MCF 10A (cell line): Measurements from ENCODE around the gene TNFAIP8. TPM values are rescaled to one million over a fixed set of nuclear protein-coding genes. Genes with fewer than 3 reads are reported as not detected.
A peak's percentile ranks its signal among the peaks of the same experiment; 100 is the strongest.

ENCODE experiments used
- BruUV-seq: library from RNA; stranded (reverse); fragments of 400-500 nt; replicated peaks from 2 replicates; lab custom pipeline; 2021; lab: Mats Ljungman, UMichigan
- CTCF ChIA-PET: fragments of 300-600 bp; sonication (Branson Sonifier 250); formaldehyde crosslinking; extraction: SDS; loops from one replicate; lab custom pipeline; 2021; ENCODE audit warnings: antibody characterized with exemption, inconsistent platforms; lab: Yijun Ruan, JAX
- POLR2A ChIA-PET: fragments of 300-600, 350-650 bp; sonication (Branson Sonifier 250); formaldehyde crosslinking; extraction: SDS; loops from one replicate; lab custom pipeline; 2020; ENCODE audit warnings: antibody characterized with exemption, inconsistent platforms; lab: Yijun Ruan, JAX
- DNase-seq: peaks from one replicate; pipeline ENCODE4 v3.0.0-alpha.2; 2018; ENCODE audit not compliant: unreplicated experiment
- H3K27ac Mint-ChIP-seq: one replicate; pipeline ENCODE4 v1.8.0; 2022; ENCODE audit warnings: mild to moderate bottlenecking, low read depth, mixed read lengths; ENCODE audit not compliant: unreplicated experiment
- H3K27me3 Mint-ChIP-seq: one replicate; pipeline ENCODE4 v1.8.0; 2022; ENCODE audit warnings: mixed read lengths; ENCODE audit not compliant: insufficient read depth, unreplicated experiment
- H3K36me3 Mint-ChIP-seq: one replicate; pipeline ENCODE4 v1.8.0; 2022; ENCODE audit warnings: mild to moderate bottlenecking, moderate library complexity, mixed read lengths; ENCODE audit not compliant: insufficient read depth, unreplicated experiment
- H3K4me1 Mint-ChIP-seq: one replicate; pipeline ENCODE4 v1.8.0; 2022; ENCODE audit warnings: mixed read lengths; ENCODE audit not compliant: insufficient read depth, unreplicated experiment
- H3K4me3 Mint-ChIP-seq: one replicate; pipeline ENCODE4 v1.8.0; 2022; ENCODE audit warnings: mild to moderate bottlenecking, moderate library complexity, mixed read lengths; ENCODE audit not compliant: unreplicated experiment
- H3K9me3 Mint-ChIP-seq: one replicate; pipeline ENCODE4 v1.8.0; 2022; ENCODE audit warnings: mixed read lengths; ENCODE audit not compliant: unreplicated experiment
- intact Hi-C: fragments of 100-400 bp; cut with micrococcal nuclease; formaldehyde crosslinking; loops from 2 replicates; pipeline ENCODE4 v1.14.1; 2022
- total RNA-seq: library from RNA; stranded (reverse); gene quantifications from 2 replicates; pipeline ENCODE4 v1.2.3, GENCODE V29; 2022
- TF ChIP-seq, protein P1 (sequence below): fragments of 200-600 bp; IDR thresholded peaks from one replicate; pipeline ENCODE4 v1.8.0; 2022; ENCODE audit warnings: antibody characterized with exemption, mild to moderate bottlenecking; ENCODE audit not compliant: unreplicated experiment

The TNFAIP8 gene
- total RNA-seq, 1 experiment from 2014 or later: 16.2 TPM

DNA sequence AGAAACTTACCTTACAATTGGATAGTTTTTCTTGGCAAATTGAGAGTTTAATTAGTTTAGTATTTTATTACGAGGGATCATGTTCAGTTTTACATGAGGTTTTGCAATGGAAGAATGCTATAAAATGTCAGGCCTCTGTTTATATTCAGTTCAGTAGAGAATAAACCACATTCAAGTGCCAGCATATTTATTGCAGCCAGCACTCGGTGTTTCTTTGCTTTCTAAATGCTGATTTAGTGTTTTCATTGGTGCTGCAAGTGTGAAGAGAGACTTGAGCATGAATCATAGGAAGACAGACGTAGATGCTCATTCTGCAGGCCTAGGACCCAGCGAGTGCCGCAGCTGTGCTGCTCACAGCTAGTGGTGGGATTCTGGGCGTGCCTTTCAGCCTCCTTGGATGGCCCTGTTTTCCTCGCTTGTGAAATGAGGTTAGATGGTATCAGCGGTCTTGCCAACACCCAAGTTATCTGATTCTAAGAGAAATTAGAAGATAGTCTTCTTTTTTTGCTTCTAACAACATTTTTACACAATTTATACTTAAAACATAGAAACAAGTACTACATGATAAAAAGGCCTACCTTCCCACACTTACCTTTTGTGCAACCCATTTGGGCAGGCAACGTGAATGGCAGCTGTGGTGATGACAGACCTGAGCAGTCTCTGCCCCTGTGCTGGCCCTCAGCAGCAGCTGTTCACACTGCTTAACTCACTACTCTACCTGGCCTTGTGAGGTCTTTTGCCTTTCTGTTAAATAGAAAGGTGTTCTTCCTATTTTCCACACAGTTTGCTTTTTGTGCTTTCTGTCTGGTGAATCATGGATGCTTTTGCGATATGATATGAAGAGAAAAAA is 26.8 kb upstream of the TNFAIP8 start:
- Mint-ChIP-seq H3K36me3 (peaks cover 10% of the 10 kb centered on the region), H3K9me3 (no peaks in the 10 kb centered on the region), H3K4me1 (peaks cover 55% of the 10 kb centered on the region), H3K27ac (peak overlapping the region; percentile 65), H3K27me3 (no peaks in the 10 kb centered on the region), H3K4me3 (no peak overlapping the region)
- BruUV-seq: no TSS peak
- TF ChIP-seq, protein P1, sequence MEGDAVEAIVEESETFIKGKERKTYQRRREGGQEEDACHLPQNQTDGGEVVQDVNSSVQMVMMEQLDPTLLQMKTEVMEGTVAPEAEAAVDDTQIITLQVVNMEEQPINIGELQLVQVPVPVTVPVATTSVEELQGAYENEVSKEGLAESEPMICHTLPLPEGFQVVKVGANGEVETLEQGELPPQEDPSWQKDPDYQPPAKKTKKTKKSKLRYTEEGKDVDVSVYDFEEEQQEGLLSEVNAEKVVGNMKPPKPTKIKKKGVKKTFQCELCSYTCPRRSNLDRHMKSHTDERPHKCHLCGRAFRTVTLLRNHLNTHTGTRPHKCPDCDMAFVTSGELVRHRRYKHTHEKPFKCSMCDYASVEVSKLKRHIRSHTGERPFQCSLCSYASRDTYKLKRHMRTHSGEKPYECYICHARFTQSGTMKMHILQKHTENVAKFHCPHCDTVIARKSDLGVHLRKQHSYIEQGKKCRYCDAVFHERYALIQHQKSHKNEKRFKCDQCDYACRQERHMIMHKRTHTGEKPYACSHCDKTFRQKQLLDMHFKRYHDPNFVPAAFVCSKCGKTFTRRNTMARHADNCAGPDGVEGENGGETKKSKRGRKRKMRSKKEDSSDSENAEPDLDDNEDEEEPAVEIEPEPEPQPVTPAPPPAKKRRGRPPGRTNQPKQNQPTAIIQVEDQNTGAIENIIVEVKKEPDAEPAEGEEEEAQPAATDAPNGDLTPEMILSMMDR: no peak
- peak; percentile 54 for DNase-seq
- POLR2A ChIA-PET: interaction anchor here (0.8 to 22.9 kb wide), 7 partner anchors 25 to 82 kb away, joined by 3 to 385 read pairs (median 5); partner anchors contain the start of gene TNFAIP8
- intact Hi-C loops: no loop called here
- CTCF ChIA-PET: interaction anchor here (0.5 to 13.7 kb wide), 10 partner anchors 13 to 341 kb away, joined by 3 to 253 read pairs (median 5); partner anchors contain the start of genes DTWD2 and TNFAIP8

DNA sequence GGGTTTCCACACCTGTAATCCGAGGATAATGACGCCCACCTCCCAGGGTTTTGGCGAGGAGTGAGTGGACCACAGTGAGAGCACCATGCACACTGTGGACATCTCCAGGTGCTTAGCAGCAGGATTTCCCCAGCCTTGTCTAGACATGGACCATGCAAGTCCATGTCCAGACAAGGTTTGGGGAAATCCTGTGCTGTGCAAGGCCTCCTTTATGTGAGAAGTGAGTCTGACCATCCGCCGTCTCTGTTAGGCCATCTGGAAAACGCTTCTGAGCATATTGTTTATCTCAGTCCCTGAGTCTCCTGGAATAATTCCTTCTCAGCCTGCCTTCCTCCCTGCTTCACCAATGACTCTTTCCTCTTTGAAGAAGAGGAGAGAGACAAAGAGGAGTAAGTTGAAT is 26.2 kb upstream of the TNFAIP8 start:
- intact Hi-C loops: loop anchor here (10.0 kb wide), 1 partner anchor 145 kb away; no protein-coding TSS in a partner anchor
- POLR2A ChIA-PET: interaction anchor here (1.1 to 22.9 kb wide), 5 partner anchors 26 to 82 kb away, joined by 3 to 385 read pairs (median 8); partner anchors contain the start of gene TNFAIP8
- CTCF ChIA-PET: interaction anchor here (0.5 to 13.7 kb wide), 10 partner anchors 13 to 342 kb away, joined by 3 to 253 read pairs (median 4); partner anchors contain the start of genes DTWD2 and TNFAIP8
- no peak overlapping the region for H3K4me3 Mint-ChIP-seq
- H3K9me3 Mint-ChIP-seq: no peaks in the 10 kb centered on the region
- peaks cover 55% of the 10 kb centered on the region for H3K4me1 Mint-ChIP-seq
- peaks cover 10% of the 10 kb centered on the region for H3K36me3 Mint-ChIP-seq
- H3K27ac Mint-ChIP-seq: no peak overlapping the region
- BruUV-seq: no TSS peak
- no peaks in the 10 kb centered on the region for H3K27me3 Mint-ChIP-seq
- TF ChIP-seq, protein P1: no peak
- DNase-seq: no peak

DNA sequence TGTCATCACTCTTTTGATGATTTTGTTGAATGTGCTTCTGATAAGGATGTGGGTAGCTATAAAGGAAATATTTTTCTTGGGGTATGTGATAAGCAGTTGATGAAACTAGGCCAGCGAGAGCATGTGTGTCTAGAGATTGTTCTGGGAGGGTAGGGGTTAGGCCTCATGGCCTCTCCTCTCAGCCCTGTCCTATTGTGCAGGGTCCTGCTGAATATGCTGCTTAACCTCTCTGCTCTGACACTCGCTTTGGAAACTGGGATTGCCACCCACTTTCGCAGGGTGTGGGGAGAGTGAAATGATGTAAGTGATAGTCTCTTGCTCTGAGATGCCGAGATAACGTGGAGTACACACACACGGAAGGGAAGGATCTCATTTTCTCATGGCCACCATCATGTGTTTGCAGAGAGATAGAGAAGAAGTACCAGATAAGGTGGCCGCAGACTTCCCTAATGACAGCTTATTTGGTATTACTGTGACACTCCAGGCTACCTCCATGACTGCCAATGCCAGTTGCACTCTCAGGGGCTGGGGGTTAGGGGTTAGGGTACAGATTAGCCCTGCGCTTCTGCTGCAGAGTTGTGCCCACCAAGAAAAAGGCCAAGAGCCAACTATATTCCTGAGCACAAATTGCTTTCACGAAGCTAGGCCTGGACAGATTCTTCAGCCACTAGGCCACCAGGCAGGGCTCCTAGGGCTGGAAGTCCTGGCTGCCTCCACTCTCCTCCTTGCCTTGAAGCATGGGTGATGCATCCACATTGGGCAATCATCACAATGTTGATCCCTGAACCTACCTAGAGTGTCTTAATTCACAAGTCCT is 25.2 kb upstream of the TNFAIP8 start:
- no peak overlapping the region for H3K4me3 Mint-ChIP-seq
- ChIA-PET POLR2A (interaction anchor here (0.6 to 22.9 kb wide), 5 partner anchors 27 to 81 kb away, joined by 3 to 385 read pairs (median 8); partner anchors contain the start of gene TNFAIP8), CTCF (interaction anchor here (0.5 to 13.7 kb wide), 8 partner anchors 12 to 343 kb away, joined by 3 to 253 read pairs (median 4); partner anchors contain the start of genes DTWD2 and TNFAIP8)
- TF ChIP-seq, protein P1: no peak
- H3K27ac Mint-ChIP-seq: no peak overlapping the region
- no TSS peak for BruUV-seq
- H3K27me3 Mint-ChIP-seq: no peaks in the 10 kb centered on the region
- H3K4me1 Mint-ChIP-seq: peaks cover 60% of the 10 kb centered on the region
- intact Hi-C loops: loop anchor here (10.0 kb wide), 1 partner anchor 146 kb away; no protein-coding TSS in a partner anchor
- no peaks in the 10 kb centered on the region for H3K9me3 Mint-ChIP-seq
- DNase-seq: peak; percentile 70
- peaks cover 10% of the 10 kb centered on the region for H3K36me3 Mint-ChIP-seq
